Cardiac muscle cell (in vitro differentiated cells and primary cell): ENCODE data around the gene CGN. TPM values are rescaled to one million over a fixed set of nuclear protein-coding genes. Genes with fewer than 3 reads are reported as not detected.

Experiments used
- DNase-seq, 2 donors: peaks; one replicate each; pipeline versions ENCODE4 v3.0.0 to v3.0.0-alpha.2; 2010 to 2017; ENCODE audit warnings: low read depth in 1 of 2, low spot score in 1 of 2
- H3K27ac ChIP-seq: fragments of 200-600 bp; sonication (generic); 2 replicates; pipeline ENCODE4 v1.5.1; 2016
- H3K27me3 ChIP-seq: fragments of 200-600 bp; sonication (generic); 2 replicates; pipeline ENCODE4 v1.6.0; 2016; ENCODE audit warnings: control low read depth
- H3K36me3 ChIP-seq: fragments of 200-600 bp; sonication (generic); 2 replicates; pipeline ENCODE4 v1.5.1; 2016; ENCODE audit warnings: control low read depth
- H3K4me1 ChIP-seq: fragments of 200-600 bp; sonication (generic); 2 replicates; pipeline ENCODE4 v1.8.1; 2017; ENCODE audit warnings: low read depth, mild to moderate bottlenecking, mixed run types
- H3K4me3 ChIP-seq: fragments of 200-600 bp; sonication (generic); 2 replicates; pipeline ENCODE4 v1.5.1; 2016; ENCODE audit warnings: mild to moderate bottlenecking
- H3K9me3 ChIP-seq: fragments of 200-600 bp; sonication (generic); 2 replicates; pipeline ENCODE4 v1.5.1; 2017; ENCODE audit warnings: low read depth, mild to moderate bottlenecking, control low read depth
- CTCF ChIP-seq: IDR thresholded peaks from 2 replicates; pipeline ENCODE4 v1.5.1; 2012; ENCODE audit warnings: low read depth, mild to moderate bottlenecking, low read length
- polyA plus RNA-seq: library from polyadenylated mRNA; unstranded; fragments of >200 nt; fragmentation: Nextera tagmentation; extraction: Ambion mirVana; gene quantifications from 2 replicates; pipeline ENCODE4 v1.2.1, GENCODE V29; 2016
- total RNA-seq: library from RNA; depleted of rRNA; stranded (reverse); fragments of >200 nt; gene quantifications from 2 replicates; pipeline ENCODE4 v1.2.3, GENCODE V29; 2016

Gene CGN
- total and polyA plus RNA-seq, 2 experiments from 2014 or later = 1.2 to 4.3 TPM

GRCh38 chr1:151478923-151479322 is 32.3 kb upstream of the CGN start:
- Histone ChIP-seq H3K4me3 (no peak overlapping the region), H3K27ac (no peak overlapping the region), H3K4me1 (no peaks in the 10 kb centered on the region), H3K36me3 (no peaks in the 10 kb centered on the region), H3K27me3 (no peaks in the 10 kb centered on the region), H3K9me3 (no peaks in the 10 kb centered on the region)
- TF ChIP-seq CTCF = no peak
- DNase-seq = peak in 1 of 2 donors; percentile 35

GRCh38 chr1:151479462-151479861 is 31.7 kb upstream of the CGN start:
- H3K27me3 ChIP-seq = no peaks in the 10 kb centered on the region
- TF ChIP-seq CTCF = no peak
- no peak overlapping the region for H3K27ac ChIP-seq
- H3K36me3 ChIP-seq = no peaks in the 10 kb centered on the region
- H3K9me3 ChIP-seq = no peaks in the 10 kb centered on the region
- H3K4me3 ChIP-seq = no peak overlapping the region
- no peaks in the 10 kb centered on the region for H3K4me1 ChIP-seq
- no peak for DNase-seq

GRCh38 chr1:151482017-151482416 is 29.2 kb upstream of the CGN start:
- Histone ChIP-seq H3K4me1 (no peaks in the 10 kb centered on the region), H3K36me3 (no peaks in the 10 kb centered on the region), H3K27me3 (no peaks in the 10 kb centered on the region), H3K27ac (no peak overlapping the region), H3K9me3 (no peaks in the 10 kb centered on the region), H3K4me3 (no peak overlapping the region)
- TF ChIP-seq CTCF = no peak
- no peak for DNase-seq

GRCh38 chr1:151485685-151486255 is 25.4 kb upstream of the CGN start:
- peak; percentile 9 for TF ChIP-seq CTCF
- H3K9me3 ChIP-seq = no peaks in the 10 kb centered on the region
- H3K27ac ChIP-seq = no peak overlapping the region
- no peak overlapping the region for H3K4me3 ChIP-seq
- H3K27me3 ChIP-seq = no peaks in the 10 kb centered on the region
- no peaks in the 10 kb centered on the region for H3K36me3 ChIP-seq
- no peaks in the 10 kb centered on the region for H3K4me1 ChIP-seq
- peak in 1 of 2 donors; percentile 74 for DNase-seq

- Histone ChIP-seq H3K9me3 (no peaks in the 10 kb centered on the region), H3K27me3 (no peaks in the 10 kb centered on the region), H3K4me1 (no peaks in the 10 kb centered on the region), H3K36me3 (no peaks in the 10 kb centered on the region), H3K4me3 (no peak overlapping the region), H3K27ac (no peak overlapping the region)
- no peak for DNase-seq
- TF ChIP-seq CTCF = no peak
Measured at GRCh38 chr1:151486557-151486956, 24.6 kb upstream of the CGN start.

- Histone ChIP-seq H3K9me3 (no peaks in the 10 kb centered on the region), H3K4me3 (no peak overlapping the region), H3K4me1 (no peaks in the 10 kb centered on the region), H3K27me3 (no peaks in the 10 kb centered on the region), H3K36me3 (no peaks in the 10 kb centered on the region), H3K27ac (no peak overlapping the region)
- no peak for TF ChIP-seq CTCF
- DNase-seq = no peak
Measured at GRCh38 chr1:151491641-151492040, 19.5 kb upstream of the CGN start.
